ENCODE results near the gene FADS3.
"Not testable (repeated sequence)": the region's sequence is repeated elsewhere in the genome, so short reads cannot be mapped to it uniquely, and the experiment has no call there.

The FADS3 gene

DNA sequence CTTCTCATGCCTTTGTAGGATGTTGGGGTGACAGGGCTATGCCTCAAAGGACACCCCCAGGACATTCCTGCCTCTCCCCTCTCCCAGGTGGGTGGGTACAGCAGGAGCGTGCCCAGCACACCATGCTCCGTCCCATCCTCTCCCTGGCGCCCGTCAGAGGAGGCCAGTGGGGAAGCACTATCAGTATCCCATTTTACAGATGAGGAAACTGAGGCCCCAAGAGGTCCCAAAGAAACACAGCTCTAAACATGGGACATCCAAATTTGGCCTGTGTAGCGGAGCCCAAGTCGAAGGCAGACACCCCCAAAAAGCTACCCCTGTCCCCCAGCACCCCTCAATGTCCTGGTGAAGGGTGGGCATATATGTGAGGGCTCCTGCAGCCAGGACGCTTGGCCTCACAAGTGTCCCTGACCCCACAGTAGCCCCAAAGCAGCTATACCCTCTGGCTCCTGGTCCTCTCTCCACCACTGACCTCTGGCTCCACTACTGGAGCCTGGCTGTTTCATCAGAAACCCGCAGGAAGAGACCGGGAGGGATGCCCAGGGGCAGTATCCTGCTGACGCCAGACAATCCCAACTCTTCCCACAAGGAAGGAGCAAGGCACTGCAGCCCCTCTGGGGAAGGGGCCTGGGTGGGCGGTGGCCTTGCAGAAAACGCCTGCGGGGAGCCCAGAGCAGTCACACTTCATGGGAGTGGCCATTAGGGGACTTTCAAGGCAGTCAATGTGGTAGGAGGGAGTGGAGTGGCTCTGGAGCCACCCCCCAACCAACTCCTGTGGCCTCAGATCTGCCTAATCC, 5.4 kb downstream of the FADS3 start:
- no peak for FAIRE-seq
- no peak for DNase-seq (ENCODE audit: insufficient read length, low spot score)

DNA sequence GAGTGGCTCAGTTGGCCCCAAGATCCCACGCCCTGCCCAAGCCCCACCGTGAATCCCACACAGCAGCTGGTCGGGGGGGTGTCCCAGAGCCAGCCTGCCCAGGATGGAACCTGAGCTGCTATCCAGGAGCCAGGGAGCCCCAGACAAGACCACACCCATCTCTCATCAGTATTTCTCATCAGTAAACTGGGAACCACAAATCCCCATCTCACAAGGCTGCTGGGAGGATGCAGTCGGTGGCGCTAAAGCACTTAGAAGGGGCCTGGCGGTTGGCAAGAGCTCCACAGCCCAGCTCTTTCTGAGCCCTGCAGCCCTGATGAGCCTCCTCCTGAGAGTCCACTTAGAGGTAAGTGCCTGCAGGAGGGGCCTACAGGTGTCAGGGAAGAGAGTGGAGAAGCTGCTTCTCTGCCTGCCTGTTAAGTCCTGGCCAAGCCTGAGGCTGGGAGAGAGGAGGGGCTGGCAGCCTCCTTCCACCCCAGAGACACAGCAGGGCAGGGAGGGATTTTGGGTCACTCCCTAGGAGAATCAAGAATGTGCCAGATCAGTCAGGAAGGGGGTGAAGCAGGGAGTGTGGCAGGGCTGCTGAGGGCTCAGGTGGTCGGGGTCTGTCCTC, 6.1 kb downstream of the FADS3 start:
- FAIRE-seq (no peak), DNase-seq (ENCODE audit: insufficient read length, low spot score) (no peak)
- TF ChIP-seq POLR2A (IDR thresholded peaks at IDR 0.05; ENCODE audit: low read depth, low read length): no peak

More for the DNA sequence above, 5.4 kb downstream of the FADS3 start:
- no peak for TF ChIP-seq POLR2A (IDR thresholded peaks at IDR 0.05; ENCODE audit: low read depth, low read length)

DNA sequence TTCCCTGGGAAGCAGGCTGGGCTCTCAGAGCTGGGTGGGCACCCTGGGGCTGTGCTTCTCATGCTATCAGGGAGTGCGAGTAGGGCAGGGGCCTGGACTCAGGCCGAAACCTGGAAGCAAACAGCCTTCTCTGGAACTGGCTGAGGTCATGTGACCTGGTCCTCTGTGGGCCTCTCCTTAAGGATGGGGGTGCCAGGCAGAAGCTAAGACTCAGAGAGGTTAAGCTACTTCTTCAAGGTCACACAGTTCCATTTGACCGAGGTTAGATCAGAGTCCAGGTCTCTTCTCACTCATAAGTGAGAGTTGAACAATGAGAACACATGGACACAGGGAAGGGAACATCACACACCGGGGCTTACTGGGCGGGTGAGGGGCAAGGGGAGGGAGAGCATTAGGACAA, 7.4 kb downstream of the FADS3 start:
- no peak for DNase-seq (ENCODE audit: insufficient read length, low spot score)
- no peak for TF ChIP-seq POLR2A (IDR thresholded peaks at IDR 0.05; ENCODE audit: low read depth, low read length)
- no peak for FAIRE-seq

- no peak for TF ChIP-seq POLR2A (IDR thresholded peaks at IDR 0.05; ENCODE audit: low read depth, low read length)
- FAIRE-seq (no peak), DNase-seq (ENCODE audit: insufficient read length, low spot score) (no peak)
These were observed 8.0 kb downstream of the FADS3 start for GRCh38 chr11:61883327-61883726.

GRCh38 chr11:61882879-61883278, 8.5 kb downstream of the FADS3 start:
- FAIRE-seq (no peak), DNase-seq (ENCODE audit: insufficient read length, low spot score) (no peak)
- no peak for TF ChIP-seq POLR2A (IDR thresholded peaks at IDR 0.05; ENCODE audit: low read depth, low read length)

DNA sequence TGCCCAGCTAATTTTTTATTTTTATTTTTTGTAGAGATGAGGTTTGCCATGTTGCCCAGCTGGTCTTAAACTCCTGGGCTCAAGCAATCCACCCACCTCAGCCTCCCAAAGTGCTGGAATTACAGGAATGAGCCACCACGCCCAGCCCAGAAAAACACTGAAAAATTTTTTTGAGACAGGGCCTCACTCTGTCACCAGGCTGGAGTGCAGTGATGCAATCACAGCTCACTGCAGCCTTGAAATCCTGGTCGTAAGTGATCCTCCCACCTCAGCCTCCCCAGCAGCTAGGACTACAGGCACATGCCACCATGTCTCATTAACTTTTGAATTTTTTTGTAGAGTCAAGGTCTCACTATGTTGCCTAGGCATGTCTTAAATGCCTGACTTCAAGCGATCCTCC, 9.1 kb downstream of the FADS3 start:
- FAIRE-seq; DNase-seq (ENCODE audit: insufficient read length, low spot score): not testable (repeated sequence)

GRCh38 chr11:61881397-61881796, 9.9 kb downstream of the FADS3 start:
- FAIRE-seq (no peak), DNase-seq (ENCODE audit: insufficient read length, low spot score) (no peak)
- TF ChIP-seq POLR2A (IDR thresholded peaks at IDR 0.05; ENCODE audit: low read depth, low read length): no peak

GRCh38 chr11:61880454-61880853, 10.9 kb downstream of the FADS3 start:
- TF ChIP-seq POLR2A (IDR thresholded peaks at IDR 0.05; ENCODE audit: low read depth, low read length): no peak
- no peak for FAIRE-seq
- DNase-seq (ENCODE audit: insufficient read length, low spot score): no peak

DNA sequence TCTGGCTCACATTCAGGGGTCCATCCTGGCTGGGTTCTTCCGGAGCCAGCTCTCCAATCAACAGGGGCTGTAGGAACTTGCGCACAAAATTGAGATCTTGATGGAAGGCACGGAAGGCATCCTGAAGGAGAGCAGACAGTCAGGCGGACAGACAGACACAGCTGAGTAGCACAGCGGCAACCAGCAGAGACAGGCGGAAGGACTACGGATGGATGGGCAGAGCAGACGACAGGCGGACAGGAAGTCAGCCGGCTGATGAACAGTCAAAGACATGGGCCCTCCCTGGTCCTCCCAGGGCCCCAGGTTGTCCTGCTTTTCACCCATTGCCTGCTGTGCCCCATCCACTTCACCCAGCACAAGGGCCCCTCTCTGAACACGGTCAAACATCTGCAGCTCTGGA, 11.3 kb downstream of the FADS3 start:
- no peak for FAIRE-seq
- no peak for DNase-seq (ENCODE audit: insufficient read length, low spot score)
- TF ChIP-seq POLR2A (IDR thresholded peaks at IDR 0.05; ENCODE audit: low read depth, low read length): no peak

- no peak for TF ChIP-seq POLR2A (IDR thresholded peaks at IDR 0.05; ENCODE audit: low read depth, low read length)
- DNase-seq (ENCODE audit: insufficient read length, low spot score) (no peak), FAIRE-seq (no peak)
These were observed 12.2 kb downstream of the FADS3 start for GRCh38 chr11:61879152-61879551.

DNA sequence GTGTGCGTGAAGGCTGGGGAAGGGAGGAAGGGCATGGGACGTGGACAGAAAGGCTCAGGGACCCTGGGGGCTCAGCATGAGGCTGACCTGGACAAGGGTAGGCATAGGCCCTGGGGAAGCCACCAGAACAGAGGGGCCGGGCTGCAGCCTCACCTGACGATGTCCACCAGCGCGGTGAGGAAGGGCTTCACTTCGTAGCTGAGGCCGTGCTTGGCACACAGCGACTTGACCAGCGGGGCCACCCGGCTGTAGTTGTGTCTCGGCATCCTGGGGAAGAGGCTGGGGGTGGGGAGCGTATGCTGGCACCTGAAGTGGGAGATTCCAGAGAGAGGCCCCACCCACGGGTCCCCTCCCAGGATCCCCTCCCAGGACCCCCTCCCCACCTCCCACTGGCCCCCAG, 15.6 kb downstream of the FADS3 start:
- FAIRE-seq (no peak), DNase-seq (ENCODE audit: insufficient read length, low spot score) (no peak)
- TF ChIP-seq POLR2A (IDR thresholded peaks at IDR 0.05; ENCODE audit: low read depth, low read length): no peak

DNA sequence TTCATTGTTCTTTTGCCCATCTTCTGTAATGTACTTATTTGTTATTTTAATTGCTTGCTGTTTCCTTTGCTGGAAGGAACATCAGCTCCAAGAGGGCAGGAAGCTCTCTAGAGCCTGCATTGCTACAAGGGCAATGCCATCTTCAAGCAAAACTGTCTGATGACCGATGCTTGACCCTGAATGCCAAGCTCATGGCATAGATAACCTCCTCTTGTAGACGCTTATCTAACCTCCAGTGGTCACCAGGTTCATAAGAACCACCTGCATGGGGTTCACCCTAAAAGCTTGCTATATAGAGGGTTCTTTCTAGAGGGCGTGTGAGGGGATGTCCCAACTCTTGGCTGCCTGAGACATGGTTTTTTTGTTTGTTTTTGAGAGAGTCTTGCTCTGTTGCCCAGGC, 16.5 kb downstream of the FADS3 start:
- FAIRE-seq (no peak), DNase-seq (ENCODE audit: insufficient read length, low spot score) (no peak)
- TF ChIP-seq POLR2A (IDR thresholded peaks at IDR 0.05; ENCODE audit: low read depth, low read length): no peak

GRCh38 chr11:61874377-61874809, 17.0 kb downstream of the FADS3 start:
- no peak for DNase-seq (ENCODE audit: insufficient read length, low spot score)
- TF ChIP-seq POLR2A (IDR thresholded peaks at IDR 0.05; ENCODE audit: low read depth, low read length): no peak

DNA sequence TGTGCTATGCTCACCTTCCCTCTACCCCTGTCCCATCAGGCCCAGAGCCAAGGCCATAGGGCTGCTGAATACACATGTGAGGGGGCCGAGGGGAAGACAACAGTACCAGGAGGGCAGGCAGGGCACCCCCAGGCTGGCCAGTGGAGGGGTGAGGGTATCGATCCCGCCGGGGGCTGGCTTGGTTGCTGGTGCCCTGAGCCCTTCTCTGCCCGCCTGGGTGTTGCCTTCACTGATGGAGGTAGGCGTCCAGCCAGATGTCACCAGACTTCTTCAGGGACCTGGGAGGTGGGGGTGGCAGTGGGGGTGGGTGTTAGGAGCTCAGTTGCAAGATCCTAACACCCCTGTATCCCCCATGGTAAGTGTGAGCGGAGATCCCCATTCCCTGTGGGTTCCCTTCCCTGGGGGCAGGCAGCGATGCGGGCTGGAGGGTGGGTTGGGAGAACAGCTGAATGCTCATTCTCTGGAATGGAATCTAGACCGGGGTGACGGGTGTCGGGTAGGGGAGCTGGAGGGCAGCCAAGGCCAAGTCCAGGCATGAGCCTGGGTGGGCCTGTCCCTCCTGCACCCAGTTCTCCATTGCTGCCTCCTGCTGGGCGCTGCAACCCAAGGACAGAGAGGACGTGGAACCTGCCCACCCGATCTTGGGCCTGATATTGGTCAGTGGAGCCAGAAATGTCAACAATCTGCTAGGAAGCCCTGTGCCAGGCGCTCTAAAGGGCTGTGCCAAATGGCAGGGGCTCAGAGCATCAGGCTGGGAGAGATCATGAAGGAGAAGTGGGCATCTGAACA, 17.6 kb downstream of the FADS3 start:
- no peak for TF ChIP-seq POLR2A (IDR thresholded peaks at IDR 0.05; ENCODE audit: low read depth, low read length)
- FAIRE-seq: no peak

More at GRCh38 chr11:61874377-61874809, 17.0 kb downstream of the FADS3 start:
- no peak for FAIRE-seq

More for the DNA sequence above, 17.6 kb downstream of the FADS3 start:
- DNase-seq (ENCODE audit: insufficient read length, low spot score): no peak

Measured in H54 (cell line).